NCI-H2227 (cell line): ENCODE data around the gene RFNG.

Experiments used
- DNase-seq: peaks from one replicate; lab custom pipeline; 2025; ENCODE audit not compliant: unreplicated experiment; lab: John Stamatoyannopoulos, UW

The RFNG gene

DNA sequence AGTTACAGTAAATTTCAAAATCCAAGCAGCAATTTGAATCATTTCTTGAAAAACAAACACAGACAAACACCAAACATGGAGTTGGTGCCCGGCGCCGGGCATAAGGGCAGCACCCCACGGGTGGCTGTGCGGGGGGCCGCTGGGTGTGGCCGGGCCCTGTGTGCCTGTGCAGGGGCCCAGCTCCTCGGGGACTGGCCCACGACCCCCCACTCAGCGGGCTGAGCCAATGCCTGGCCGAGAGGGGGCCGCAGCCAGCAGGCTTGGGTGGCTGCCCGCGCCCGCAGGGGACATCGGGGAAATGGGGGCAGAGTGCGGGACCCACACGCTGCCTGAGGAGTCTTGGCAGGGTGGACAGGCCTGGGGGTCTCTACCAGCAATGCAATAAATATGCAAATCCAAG lies 26.8 kb upstream of the RFNG start:
- no peak for DNase-seq

DNA sequence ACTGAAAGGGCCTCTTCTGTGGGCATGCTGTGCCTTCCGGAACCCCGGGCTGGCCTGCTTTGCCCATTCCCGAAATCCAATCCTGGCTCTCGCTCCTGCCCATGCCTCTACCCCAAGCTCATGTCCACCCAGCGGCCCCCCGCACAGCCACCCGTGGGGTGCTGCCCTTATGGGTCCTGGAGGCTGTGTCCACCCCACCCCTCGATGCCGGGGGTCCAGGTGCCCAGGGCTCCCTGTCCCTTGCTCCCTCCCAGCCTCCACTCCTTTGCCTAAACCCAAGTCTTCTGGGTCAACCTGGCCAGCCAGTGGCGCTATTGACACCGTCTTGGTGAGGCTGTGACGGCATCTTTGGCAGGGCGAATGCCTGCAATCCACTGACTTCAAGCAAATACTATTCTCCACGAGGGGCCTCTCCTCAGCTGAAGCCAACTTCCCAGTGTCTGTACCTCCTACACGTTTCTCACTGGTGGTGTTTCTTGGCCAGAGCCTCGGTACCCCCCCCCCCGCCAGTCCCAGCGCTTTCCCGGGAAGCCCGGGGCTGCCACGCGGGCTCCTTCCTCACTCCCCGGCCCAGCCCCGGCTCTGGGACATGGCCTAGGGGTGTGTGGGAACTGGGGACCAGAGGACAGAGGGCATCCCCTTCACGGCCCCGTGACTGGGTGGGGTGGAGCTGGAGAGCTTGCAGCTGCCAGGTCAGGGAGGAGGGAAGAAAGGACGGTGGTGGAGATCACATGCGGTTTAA lies 26.2 kb upstream of the RFNG start:
- DNase-seq, result no peak

DNA sequence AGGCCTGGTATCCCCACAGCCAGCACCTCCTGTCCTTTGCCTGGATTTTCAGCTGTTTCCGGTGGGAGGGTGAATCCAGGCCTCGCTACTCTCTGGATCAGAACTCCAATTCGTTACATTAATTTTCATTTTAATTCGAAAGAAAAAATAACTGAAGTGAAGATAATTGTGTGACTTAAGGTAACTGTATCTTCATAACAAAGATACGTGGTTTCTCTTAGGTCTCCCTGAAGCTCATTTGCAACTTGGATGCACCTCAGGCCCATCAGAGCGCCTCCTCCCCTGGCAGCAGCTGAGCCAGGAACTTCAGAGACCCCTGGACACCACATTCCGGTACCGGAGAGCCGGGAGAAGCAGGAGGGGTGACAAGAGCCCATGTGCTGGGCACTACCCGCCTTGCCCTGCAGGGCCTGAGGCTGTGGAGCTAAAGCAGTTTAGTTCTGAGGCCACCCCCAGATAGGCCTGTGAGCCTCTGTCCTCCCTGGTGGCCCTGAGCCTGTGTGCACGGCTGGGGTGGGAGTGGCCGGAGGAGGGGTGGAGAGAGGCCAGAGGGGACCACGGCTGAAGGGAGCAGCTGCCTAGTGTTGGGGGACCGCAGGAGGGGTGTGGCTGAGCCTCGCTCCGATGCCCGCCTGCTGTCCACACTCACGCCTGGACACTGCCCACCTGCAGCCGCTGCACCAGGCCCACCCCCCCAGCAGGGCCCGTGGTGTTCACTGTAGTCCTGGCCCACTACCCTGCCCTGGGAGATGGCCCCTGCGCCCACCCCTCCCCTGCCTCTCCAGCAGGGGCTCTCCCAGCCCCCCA lies 25.4 kb upstream of the RFNG start:
- no peak for DNase-seq

DNA sequence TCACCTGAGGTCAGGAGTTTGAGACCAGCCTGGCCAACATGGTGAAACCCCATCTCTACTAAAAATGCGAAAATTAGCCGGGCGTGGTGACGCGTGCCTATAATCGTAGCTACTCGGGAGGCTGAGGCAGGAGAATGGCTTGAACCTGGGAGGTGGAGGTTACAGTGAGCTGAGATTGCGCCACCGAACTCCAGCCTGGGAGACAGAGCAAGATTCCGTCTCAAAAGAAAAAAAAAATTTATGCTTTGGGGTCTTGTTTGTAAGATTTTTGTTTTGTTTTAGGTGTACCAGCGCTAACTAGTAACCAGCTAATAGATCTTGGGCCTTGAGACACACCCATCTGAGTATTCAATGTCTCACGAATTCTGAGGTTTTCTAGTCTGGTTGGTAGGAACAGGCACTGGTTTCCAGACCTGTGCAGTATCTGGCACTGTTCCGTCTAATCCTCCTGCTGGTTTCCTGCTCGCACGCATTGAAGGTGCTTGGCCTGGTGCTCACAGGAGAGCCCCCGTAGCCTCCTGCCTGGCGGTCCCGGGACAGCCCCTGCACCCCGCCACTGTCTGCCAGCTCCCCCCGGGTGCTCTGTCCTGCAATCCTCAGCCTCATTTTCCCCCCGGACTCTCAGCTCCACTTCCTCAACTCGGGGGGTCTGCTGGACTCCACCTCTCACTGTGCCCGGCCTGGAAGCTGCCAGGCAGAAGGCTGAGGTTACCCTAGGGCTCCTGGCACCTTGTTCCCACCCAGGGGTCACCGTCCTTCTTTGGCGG lies 24.6 kb upstream of the RFNG start:
- DNase-seq, result no peak

DNA sequence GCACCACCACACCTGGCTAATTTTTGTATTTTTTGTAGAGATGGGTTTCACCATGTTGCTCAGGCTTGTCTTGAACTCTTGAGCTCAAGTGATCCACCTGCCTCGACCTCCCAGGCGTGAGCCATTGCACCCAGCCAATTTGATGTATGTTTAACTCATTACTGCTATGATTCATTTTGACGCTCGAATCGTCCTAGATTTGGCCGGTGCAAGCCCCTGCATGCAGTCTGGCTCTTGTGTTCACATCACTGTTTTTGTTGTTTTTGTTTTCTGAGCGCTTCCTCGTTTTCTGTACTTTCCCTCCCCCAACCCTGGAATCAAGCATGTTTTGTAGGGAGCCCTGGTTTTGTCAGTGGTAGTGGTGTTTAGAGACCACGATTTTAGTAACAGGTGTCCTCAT lies 21.8 kb upstream of the RFNG start:
- no peak for DNase-seq

DNA sequence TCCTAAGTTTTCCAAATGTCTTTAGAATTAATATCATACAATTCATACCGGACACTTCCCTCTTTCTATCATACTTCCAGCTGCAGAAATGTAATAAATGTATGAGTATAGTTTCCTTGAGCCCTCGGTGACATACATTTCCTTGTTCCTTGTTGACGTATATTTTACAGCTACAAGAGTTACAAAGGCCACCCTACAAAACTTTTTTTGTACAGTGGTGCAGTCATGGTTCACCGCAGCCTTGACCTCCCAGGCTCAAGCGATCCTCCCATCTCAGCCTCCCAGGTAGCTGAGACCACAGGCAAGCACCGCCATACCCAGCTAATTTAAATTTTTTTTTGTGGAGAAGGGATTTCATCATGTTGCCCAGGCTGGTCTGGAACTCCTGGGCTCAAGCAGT lies 21.2 kb upstream of the RFNG start:
- no peak for DNase-seq

DNA sequence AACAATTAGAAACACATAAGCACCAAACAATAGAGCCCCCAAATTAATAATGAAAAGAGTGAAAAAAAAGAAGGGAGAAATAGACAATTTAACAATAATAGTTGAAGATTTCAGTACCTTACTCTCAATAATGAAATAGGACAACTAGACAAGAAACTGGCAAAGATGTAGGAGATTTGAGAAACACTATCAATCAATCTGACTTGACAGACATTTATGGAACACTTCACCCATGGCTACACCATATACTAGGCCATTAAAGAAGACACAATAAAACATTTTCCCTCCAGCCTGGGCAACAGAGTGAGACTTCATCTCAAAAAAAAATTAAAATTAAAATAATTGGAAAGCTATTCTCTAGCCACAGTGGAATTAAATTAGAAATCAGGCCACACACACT lies 19.0 kb upstream of the RFNG start:
- no peak for DNase-seq

DNA sequence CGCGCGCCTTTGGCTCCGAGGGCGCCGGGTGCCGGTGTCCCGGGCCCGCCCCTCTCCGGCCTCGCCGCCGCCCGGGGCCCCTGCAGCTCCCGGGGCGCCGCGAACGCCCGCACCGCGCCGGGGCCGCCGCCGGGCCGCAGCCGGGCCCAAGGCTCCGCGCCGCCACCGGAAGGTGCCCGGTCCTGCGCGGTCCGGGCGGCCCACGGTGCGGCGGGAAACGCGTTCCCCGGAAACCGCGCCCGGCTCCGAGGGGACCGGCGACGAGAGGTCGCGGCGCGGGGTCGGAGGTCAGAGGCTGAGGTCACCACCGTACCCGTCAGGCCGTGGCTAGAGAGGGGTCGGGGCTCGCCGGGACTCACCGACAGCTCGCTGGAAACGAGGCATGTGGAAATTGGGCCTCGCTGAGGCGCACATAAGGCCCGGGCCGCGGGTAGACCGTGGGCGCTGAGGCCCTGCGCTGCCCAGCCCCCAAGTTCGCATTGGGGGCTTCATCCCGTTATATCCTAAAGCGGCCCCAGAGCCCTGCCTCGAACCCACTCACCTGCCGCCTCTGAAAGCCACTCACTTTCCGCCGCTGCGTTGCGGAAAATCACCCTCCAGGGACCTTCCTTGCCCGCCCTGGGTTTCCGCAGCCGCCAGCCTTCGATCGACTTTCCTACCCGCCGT lies 14.2 kb upstream of the RFNG start, which contains the start of gene DUS1L:
DUS1L (minus strand) TSS at position 167 of the 666 bp plus-strand sequence. CDS start 745 bp downstream, outside the sequence.
- DNase-seq, result peak; percentile 76

DNA sequence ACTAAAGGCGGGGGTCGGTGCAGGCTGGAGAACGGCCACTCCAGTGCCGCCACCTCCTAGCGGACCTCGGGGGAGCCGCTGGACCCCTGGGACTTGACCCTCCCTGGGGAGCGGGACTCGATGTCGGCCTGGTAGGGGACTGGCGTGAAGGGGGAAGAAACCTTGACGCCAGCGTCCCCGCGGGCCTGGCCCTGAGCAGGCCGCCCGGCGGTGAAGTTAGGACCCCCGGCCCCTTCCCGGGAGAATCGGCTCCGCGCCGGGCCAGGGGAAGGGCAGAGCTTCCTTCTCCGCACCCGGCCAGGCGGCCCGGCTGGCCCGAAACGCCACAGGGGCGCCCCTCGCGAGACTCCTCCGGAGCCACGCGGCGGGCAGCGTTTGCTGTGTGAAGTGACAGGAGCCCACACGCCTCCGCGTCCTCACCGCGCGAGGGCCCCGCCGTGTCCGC lies 13.6 kb upstream of the RFNG start:
- no peak for DNase-seq

DNA sequence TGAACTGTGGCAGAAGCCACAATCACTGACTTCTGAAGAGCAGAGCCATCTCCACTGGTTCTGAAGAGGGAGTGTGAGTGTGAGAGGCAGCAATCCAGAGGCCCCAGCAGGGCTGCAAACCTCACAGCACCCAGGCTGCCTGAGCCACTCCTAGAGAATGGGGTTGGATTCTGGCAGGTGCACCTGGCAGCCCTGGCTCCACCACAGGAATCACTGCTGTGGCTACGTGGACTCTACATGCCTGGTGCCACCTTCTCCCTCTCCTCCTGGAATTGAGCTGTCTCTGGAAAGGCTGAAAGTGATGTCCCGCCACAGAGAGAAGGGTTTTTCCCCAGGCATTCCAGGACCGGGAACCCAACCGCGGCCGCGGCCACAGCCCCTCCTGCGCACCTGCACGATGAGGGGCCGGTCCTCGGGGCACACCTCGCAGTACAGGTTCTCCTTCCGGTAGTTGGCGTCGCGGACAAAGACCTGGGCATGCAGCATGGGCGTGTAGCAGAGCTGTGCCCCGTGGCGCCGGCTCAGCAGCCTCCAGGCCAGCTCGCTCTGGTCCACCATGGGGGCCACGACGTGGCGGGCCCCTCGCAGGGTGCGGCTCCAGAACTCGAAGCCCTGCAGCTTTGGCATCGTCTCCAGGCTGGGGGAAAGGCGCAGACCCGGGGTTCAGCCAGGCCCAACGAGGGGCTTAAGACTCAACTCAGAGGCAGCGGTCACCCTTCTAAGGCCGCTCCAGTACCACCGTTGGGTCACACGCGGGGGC lies 13.0 kb upstream of the RFNG start:
- no peak for DNase-seq

DNA sequence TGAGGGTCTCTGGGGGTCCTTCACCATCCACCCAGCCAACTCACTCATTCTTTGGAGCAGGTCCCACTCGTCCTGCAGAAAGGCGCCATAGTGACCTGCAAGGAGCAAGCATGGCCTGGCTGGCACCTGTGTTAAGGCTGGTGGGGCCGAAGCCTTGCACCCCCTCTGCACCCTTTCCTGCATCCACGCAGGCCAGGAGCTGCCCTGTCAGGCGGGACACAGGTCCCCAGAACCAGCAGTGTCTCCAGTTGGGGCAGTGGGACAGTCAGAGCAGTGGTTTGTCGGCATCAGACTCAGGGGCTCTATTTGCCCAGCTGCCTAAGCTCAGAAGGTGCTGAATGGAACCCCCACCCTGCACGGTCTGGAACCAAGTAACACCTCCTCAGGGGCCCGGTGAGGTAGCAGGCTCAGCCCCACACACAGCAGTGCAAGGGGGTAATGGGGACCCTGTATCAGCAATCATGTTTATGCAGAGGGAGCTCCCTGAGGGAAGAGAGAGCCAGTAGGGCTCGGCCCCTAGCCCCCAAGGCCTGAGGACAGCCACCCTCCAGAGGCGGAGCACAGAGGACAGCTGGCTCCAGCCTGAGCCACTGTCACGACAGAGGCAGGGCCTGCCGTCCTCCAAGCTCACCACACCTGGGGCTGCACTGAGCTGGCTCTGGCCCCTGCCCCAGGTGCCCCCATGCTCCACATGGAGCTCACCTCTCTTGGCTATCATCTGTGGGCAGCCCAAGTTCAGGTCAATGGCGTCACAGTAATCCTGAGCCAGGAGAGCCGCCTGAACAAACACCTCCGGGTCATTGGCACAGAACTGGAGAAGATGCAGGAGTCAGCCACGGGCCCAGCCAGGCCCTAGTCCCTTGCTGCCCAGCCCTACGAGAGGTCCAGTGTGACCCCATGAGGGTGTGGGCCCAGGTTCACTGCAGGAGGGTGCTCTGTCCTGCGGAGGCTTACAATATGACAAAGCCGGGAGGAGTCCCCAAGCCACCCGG lies 12.1 kb upstream of the RFNG start:
- DNase-seq, result no peak

DNA sequence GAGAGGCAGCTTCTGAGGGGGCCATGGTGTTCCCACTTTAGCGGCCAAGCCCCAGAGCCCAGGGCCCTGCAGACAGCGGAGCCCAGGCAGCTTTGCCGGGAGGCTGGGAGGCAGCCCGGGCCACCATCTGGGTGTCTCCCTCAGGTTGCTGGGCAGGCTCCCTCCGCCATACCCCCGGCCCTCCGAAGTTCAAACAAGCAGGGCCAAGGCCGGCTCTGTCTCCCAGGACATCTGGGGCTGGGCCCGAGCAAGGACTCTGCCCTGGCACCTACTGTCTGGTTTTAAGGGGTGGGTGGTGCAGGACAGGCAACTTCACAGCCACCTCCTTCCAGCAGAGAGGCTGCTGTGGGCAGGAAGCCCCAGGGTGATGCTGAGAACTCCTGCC lies 11.4 kb upstream of the RFNG start:
- DNase-seq, result no peak

DNA sequence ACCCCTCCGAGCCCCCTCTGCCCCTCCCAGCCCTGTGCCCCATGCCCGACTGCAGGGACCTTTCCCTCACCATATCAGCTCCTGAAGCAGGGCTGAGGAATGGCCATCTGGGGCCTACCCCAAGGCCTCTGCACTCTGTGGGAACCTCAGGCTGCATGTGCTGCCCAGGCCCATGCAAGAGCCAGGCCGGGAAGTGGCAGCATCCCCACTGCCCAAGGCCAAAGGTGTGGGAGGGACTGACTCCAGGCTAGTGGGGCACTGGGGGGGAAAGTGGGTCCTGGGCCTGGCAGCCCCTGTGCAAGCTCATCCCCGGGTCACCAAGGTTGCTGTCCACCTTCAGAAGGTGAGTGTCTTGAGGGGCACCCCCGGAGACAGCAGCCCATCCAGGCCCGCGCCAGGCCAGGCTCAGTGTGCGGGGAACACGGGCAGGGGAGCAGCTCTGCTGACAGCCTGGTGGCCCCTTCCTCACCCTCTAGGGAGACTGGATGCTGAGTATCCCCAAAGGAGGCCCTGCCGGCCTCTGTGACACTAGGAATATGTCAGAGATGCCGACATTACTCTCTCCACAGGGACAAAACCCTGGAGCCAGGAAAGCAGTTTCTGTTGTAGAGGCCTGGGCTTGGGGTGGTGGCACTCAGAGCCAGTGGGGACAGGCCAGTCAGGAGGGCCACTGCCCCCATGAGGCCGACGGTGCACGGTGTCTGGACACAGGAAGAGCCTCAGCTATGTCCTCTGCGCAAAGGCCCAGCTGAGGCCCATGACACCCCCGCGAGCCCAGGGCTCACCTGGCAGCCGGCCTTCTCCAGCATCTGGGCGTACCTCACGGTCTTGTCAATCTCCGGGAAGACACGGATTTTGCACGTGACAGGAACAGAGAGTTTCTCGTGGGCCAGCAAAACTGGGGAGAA lies 10.7 kb upstream of the RFNG start:
- DNase-seq, result no peak

DNA sequence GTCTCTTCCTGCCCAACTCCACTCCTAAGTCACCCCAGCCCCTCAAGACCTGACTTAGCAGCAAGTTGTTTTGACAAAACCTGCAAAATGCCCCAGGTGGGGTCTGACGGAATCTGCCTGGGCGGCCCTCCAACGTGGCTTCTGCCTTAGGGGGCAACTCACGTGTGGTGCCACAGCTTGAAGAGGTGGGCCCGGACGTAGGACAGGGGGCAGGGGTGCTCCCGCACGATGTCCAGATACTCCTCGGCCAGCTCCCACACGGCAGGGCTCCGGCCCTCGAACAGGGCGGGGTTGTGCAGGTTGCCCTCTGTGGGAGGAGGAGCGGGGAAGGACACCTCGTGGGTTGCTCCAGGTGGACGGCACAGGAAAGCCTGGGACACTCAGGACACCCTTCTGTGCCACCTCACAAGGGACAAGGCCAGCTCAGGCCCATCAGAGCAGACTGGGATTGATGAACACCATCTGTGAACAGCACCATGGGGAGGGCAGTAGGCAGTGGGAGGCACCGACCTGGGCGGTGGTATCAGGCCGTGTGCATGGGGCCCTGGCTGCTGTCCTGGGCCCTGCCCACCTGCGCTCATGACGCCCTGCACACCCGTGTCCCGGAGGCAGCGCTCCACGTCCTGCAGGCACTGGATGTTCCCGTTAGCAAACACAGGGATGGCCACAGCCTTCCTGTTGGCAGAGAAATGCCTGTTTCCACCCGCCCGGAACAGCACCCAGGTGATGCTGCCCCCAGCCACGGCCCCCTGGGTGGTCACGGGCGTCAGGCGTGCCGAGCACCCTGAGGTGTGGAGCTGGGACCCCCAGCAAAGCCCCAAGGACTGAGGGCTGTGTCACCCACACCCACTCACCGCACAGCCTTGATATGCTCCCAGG lies 9.7 kb upstream of the RFNG start:
- DNase-seq, result no peak

DNA sequence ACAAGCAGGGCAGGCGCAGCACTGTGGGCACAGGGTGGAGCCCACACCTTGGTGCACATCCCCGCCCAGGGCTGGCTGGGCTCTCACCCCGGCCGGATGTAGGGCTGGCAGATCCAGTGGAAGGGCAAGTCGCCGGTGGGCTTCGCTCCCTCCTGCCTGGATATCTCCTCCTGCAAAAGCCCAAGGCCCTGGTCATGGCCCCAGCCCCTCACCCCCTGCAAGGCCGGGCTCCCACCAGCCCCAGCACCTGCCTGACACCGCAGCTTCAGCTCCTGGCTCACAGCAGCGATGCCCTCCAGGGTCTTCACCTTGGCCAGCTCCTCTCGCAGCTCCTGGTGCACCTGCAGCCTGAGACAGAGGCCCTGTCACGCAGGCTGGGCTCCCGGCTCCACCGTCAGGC lies 9.0 kb upstream of the RFNG start:
- DNase-seq, result no peak

DNA sequence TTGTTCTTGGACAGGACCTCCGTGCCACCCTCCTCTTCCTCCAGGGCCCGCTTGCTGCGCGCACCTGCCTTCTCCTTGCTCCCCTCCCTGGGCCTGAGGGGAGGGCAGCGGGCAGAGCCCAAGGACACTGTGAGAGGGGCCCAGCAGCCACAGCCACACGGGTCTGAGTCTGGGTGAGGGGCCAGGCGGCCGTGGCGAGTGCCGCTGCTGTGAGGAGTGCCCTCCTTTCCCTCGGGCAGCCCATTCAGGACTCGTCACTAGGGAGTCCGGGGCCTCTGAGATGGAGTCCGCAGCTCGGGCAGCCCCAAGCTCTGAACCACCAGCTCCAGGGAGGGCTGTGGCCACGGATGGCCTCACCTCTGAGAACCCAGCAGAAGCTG lies 8.4 kb upstream of the RFNG start:
- no peak for DNase-seq

DNA sequence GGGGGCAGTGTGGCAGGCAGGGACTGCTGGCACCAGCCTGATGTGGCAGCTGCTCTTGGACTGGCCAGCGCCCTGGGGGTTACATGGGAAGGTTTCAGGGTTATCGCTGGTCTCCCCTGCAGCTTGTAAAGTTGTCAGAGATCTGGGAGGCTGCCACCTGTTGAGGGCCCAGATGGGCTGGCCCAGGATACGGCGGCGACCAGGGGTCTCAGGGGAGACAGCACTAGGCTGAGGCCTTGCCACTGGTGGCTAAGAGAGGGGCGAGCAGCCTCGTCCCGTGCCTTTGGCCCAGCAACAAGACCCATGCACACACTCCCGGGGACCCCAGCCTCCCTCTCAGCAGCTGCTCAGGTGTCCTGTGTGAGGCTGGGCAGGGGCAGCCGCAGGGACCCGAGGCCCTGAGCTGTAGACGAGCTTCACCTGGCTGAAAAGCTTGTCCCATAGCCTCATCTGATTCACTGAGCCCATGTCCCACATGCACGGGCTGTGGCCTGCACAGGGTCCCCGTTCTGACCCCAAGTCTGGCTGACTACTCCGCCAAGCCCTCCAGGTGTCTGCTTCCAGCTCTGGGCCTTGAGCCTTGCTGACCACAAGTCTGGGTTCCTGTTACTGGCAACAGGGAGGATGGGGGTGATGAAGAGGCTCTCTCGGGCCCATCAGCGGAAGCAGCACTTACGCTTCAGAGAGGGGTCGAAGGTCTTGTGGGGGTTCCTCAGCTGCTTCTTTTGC lies 7.8 kb upstream of the RFNG start:
- DNase-seq, result no peak
